ENCODE results near the gene ST13. TPM values are rescaled to one million over a fixed set of nuclear protein-coding genes. Genes with fewer than 3 reads are reported as not detected.

The ST13 gene
- polyA plus RNA-seq, 1 donor from 2014 or later = 195 TPM

DNA sequence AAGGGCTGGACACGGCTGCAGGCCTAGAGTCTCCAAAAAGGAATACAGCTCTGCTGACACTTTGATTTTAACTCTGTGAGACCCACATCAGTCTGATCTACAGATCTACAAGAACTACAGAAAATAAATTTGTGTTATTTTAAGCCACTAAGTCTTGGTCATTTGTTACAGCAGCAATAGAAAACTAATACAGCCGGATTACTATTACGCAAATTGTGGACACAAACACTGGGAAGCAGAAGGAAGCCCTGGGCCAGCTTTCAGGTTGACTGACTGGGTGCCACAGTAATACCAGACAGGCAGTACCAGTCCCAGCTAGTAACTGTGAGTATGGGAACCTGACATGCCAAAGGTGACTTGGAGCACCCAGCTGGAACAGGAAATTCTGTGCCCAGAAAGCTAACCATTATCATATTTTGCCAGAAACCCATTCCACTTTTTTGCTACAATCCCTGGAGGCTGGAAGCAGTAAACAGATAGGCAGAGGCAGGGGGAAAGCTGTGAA is 50.7 kb downstream of the ST13 start:
- Histone ChIP-seq H3F3A (ENCODE audit: insufficient read depth, low read length, poor library complexity, severe bottlenecking) (no peaks in the 10 kb centered on the region), H3K4me3 (ENCODE audit: low read length) (no peak overlapping the region), H3K4me2 (ENCODE audit: low read length) (no peak overlapping the region), H3K9me3 (ENCODE audit: low read length) (no peaks in the 10 kb centered on the region), H3K9ac (ENCODE audit: low read length) (no peak overlapping the region), H4K20me1 (ENCODE audit: insufficient read depth) (no peaks in the 10 kb centered on the region), H3K9me2 (ENCODE audit: insufficient read depth, low read length) (no peaks in the 10 kb centered on the region), H3K79me2 (replicated peaks; ENCODE audit: insufficient read depth, low read length) (peaks cover 4% of the 10 kb centered on the region), H3K27ac (ENCODE audit: low read length) (no peak overlapping the region), H2AFZ (ENCODE audit: low read depth, low read length) (no peak overlapping the region), H3K27me3 (ENCODE audit: insufficient read depth, low read depth, low read length) (no peaks in the 10 kb centered on the region), H3K36me3 (ENCODE audit: insufficient read depth, low read length) (no peaks in the 10 kb centered on the region)
- TF ChIP-seq SMC3 (conservative IDR thresholded peaks at IDR 0.05; ENCODE audit: poor library complexity) (no peak), TAF1 (IDR thresholded peaks at IDR 0.05; ENCODE audit: low read depth) (no peak), POLR2AphosphoS5 (IDR thresholded peaks at IDR 0.05) (no peak), MXI1 (conservative IDR thresholded peaks at IDR 0.05; ENCODE audit: poor library complexity, severe bottlenecking) (no peak), EP300 (conservative IDR thresholded peaks at IDR 0.05; ENCODE audit: poor library complexity, severe bottlenecking) (no peak), RAD21 (conservative IDR thresholded peaks at IDR 0.05) (no peak), EZH2 (IDR thresholded peaks at IDR 0.05; ENCODE audit: borderline replicate concordance, insufficient read depth, low read length, poor library complexity, severe bottlenecking) (no peak)
- TF ChIP-seq, protein P1, sequence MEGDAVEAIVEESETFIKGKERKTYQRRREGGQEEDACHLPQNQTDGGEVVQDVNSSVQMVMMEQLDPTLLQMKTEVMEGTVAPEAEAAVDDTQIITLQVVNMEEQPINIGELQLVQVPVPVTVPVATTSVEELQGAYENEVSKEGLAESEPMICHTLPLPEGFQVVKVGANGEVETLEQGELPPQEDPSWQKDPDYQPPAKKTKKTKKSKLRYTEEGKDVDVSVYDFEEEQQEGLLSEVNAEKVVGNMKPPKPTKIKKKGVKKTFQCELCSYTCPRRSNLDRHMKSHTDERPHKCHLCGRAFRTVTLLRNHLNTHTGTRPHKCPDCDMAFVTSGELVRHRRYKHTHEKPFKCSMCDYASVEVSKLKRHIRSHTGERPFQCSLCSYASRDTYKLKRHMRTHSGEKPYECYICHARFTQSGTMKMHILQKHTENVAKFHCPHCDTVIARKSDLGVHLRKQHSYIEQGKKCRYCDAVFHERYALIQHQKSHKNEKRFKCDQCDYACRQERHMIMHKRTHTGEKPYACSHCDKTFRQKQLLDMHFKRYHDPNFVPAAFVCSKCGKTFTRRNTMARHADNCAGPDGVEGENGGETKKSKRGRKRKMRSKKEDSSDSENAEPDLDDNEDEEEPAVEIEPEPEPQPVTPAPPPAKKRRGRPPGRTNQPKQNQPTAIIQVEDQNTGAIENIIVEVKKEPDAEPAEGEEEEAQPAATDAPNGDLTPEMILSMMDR (IDR thresholded peaks at IDR 0.05; ENCODE audit: poor library complexity, severe bottlenecking) = no peak
- TF ChIP-seq, protein P2, sequence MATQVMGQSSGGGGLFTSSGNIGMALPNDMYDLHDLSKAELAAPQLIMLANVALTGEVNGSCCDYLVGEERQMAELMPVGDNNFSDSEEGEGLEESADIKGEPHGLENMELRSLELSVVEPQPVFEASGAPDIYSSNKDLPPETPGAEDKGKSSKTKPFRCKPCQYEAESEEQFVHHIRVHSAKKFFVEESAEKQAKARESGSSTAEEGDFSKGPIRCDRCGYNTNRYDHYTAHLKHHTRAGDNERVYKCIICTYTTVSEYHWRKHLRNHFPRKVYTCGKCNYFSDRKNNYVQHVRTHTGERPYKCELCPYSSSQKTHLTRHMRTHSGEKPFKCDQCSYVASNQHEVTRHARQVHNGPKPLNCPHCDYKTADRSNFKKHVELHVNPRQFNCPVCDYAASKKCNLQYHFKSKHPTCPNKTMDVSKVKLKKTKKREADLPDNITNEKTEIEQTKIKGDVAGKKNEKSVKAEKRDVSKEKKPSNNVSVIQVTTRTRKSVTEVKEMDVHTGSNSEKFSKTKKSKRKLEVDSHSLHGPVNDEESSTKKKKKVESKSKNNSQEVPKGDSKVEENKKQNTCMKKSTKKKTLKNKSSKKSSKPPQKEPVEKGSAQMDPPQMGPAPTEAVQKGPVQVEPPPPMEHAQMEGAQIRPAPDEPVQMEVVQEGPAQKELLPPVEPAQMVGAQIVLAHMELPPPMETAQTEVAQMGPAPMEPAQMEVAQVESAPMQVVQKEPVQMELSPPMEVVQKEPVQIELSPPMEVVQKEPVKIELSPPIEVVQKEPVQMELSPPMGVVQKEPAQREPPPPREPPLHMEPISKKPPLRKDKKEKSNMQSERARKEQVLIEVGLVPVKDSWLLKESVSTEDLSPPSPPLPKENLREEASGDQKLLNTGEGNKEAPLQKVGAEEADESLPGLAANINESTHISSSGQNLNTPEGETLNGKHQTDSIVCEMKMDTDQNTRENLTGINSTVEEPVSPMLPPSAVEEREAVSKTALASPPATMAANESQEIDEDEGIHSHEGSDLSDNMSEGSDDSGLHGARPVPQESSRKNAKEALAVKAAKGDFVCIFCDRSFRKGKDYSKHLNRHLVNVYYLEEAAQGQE (IDR thresholded peaks at IDR 0.05; ENCODE audit: borderline replicate concordance) = no peak

DNA sequence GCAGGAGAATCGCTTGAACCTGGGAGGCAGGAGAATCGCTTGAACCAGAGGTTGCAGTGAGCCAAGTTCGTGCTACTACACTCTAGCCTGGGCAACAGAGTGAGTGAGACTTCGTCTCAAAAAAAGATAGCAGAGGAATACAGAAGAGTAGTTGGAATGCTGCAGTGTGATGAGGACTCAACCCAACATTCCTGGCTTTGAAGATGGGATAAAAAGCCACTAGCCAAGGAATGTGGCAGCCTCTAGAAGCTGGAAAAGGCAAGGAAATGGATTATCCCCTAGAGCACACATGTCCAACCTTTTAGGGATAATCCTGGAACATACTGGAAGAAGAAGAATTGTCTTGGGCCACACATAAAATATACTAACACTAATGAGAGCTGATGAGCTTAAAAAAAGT is 51.2 kb downstream of the ST13 start:
- Histone ChIP-seq H3K27ac (ENCODE audit: low read length) (no peak overlapping the region), H2AFZ (ENCODE audit: low read depth, low read length) (no peak overlapping the region), H3K9me3 (ENCODE audit: low read length) (no peaks in the 10 kb centered on the region), H3K36me3 (ENCODE audit: insufficient read depth, low read length) (no peaks in the 10 kb centered on the region), H3K9me2 (ENCODE audit: insufficient read depth, low read length) (no peaks in the 10 kb centered on the region), H3F3A (ENCODE audit: insufficient read depth, low read length, poor library complexity, severe bottlenecking) (no peaks in the 10 kb centered on the region), H3K4me3 (ENCODE audit: low read length) (no peak overlapping the region), H3K79me2 (replicated peaks; ENCODE audit: insufficient read depth, low read length) (peaks cover 4% of the 10 kb centered on the region), H3K4me2 (ENCODE audit: low read length) (no peak overlapping the region), H3K9ac (ENCODE audit: low read length) (no peak overlapping the region), H3K27me3 (ENCODE audit: insufficient read depth, low read depth, low read length) (no peaks in the 10 kb centered on the region), H4K20me1 (ENCODE audit: insufficient read depth) (no peaks in the 10 kb centered on the region)
- TF ChIP-seq, protein P1 (IDR thresholded peaks at IDR 0.05; ENCODE audit: poor library complexity, severe bottlenecking) = no peak
- TF ChIP-seq MXI1 (conservative IDR thresholded peaks at IDR 0.05; ENCODE audit: poor library complexity, severe bottlenecking) (no peak), EP300 (conservative IDR thresholded peaks at IDR 0.05; ENCODE audit: poor library complexity, severe bottlenecking) (no peak), POLR2AphosphoS5 (IDR thresholded peaks at IDR 0.05) (no peak), SMC3 (conservative IDR thresholded peaks at IDR 0.05; ENCODE audit: poor library complexity) (no peak), RAD21 (conservative IDR thresholded peaks at IDR 0.05) (no peak), EZH2 (IDR thresholded peaks at IDR 0.05; ENCODE audit: borderline replicate concordance, insufficient read depth, low read length, poor library complexity, severe bottlenecking) (no peak), TAF1 (IDR thresholded peaks at IDR 0.05; ENCODE audit: low read depth) (no peak)
- TF ChIP-seq, protein P2 (IDR thresholded peaks at IDR 0.05; ENCODE audit: borderline replicate concordance) = no peak

Data from neural cell (in vitro differentiated cells).